Astrocyte (in vitro differentiated cells and primary cell): ENCODE data around the gene FBXL14. TPM values are rescaled to one million over a fixed set of nuclear protein-coding genes. Genes with fewer than 3 reads are reported as not detected.

Experiments used
- DNase-seq: peaks from one replicate; pipeline ENCODE4 v3.0.0-alpha.2; 2010; ENCODE audit warnings: low read depth
- FAIRE-seq: peaks from 2 replicates; lab custom pipeline; 2011; peaks lifted over from hg19 to GRCh38; lab: Jason Lieb, UNC
- H2AFZ ChIP-seq: 2 replicates; pipeline ENCODE4 v1.6.0; 2012; ENCODE audit warnings: low read depth, low read length, inconsistent platforms
- H3K27ac ChIP-seq: 2 replicates; pipeline ENCODE4 v1.5.1; 2011; ENCODE audit warnings: low read depth, low read length, inconsistent platforms
- H3K27me3 ChIP-seq: 2 replicates; pipeline ENCODE4 v1.6.0; 2011; ENCODE audit warnings: low read length, inconsistent platforms; ENCODE audit not compliant: insufficient read depth
- H3K36me3 ChIP-seq: 2 replicates; pipeline ENCODE4 v1.5.1; 2011; ENCODE audit warnings: low read length, inconsistent platforms; ENCODE audit not compliant: insufficient read depth
- H3K4me1 ChIP-seq: 2 replicates; pipeline ENCODE4 v1.5.1; 2011; ENCODE audit warnings: low read length, inconsistent platforms; ENCODE audit not compliant: insufficient read depth
- H3K4me2 ChIP-seq: 2 replicates; pipeline ENCODE4 v1.6.0; 2012; ENCODE audit warnings: low read length, inconsistent platforms
- H3K4me3 ChIP-seq: 2 replicates; pipeline ENCODE4 v1.5.1; 2011; ENCODE audit warnings: low read depth, mild to moderate bottlenecking, low read length, inconsistent platforms; ENCODE audit not compliant: insufficient read depth
- H3K79me2 ChIP-seq: 2 replicates; pipeline ENCODE4 v1.6.0; 2012; ENCODE audit warnings: mild to moderate bottlenecking, low read length, inconsistent platforms; ENCODE audit not compliant: insufficient read depth
- H3K9ac ChIP-seq: 2 replicates; pipeline ENCODE4 v1.6.0; 2012; ENCODE audit warnings: mild to moderate bottlenecking, low read length, inconsistent platforms
- H3K9me3 ChIP-seq: 2 replicates; pipeline ENCODE4 v1.5.1; 2012; ENCODE audit warnings: low read depth, mild to moderate bottlenecking, low read length, inconsistent platforms; ENCODE audit not compliant: insufficient read depth
- H4K20me1 ChIP-seq: 2 replicates; pipeline ENCODE4 v1.6.0; 2012; ENCODE audit warnings: low read length, inconsistent platforms; ENCODE audit not compliant: insufficient read depth
- H3K27ac Mint-ChIP-seq: one replicate; pipeline ENCODE4 v1.8.0; 2021; ENCODE audit warnings: mild to moderate bottlenecking, mixed read lengths; ENCODE audit not compliant: unreplicated experiment
- H3K27me3 Mint-ChIP-seq: one replicate; pipeline ENCODE4 v1.8.0; 2021; ENCODE audit warnings: low read depth, mixed read lengths; ENCODE audit not compliant: unreplicated experiment
- H3K36me3 Mint-ChIP-seq: one replicate; pipeline ENCODE4 v1.8.0; 2021; ENCODE audit warnings: low read depth, mixed read lengths; ENCODE audit not compliant: unreplicated experiment
- H3K4me1 Mint-ChIP-seq: one replicate; pipeline ENCODE4 v1.8.0; 2021; ENCODE audit warnings: low read depth, mixed read lengths; ENCODE audit not compliant: unreplicated experiment
- H3K4me3 Mint-ChIP-seq: one replicate; pipeline ENCODE4 v1.8.0; 2021; ENCODE audit warnings: mild to moderate bottlenecking, moderate library complexity, mixed read lengths; ENCODE audit not compliant: unreplicated experiment
- H3K9me3 Mint-ChIP-seq: one replicate; pipeline ENCODE4 v1.8.0; 2021; ENCODE audit warnings: mild to moderate bottlenecking, mixed read lengths; ENCODE audit not compliant: unreplicated experiment
- CTCF ChIP-seq: IDR thresholded peaks from 2 replicates; pipeline ENCODE4 v1.5.1; 2011; ENCODE audit warnings: low read depth, mild to moderate bottlenecking, inconsistent platforms, low read length, moderate library complexity; ENCODE audit not compliant: insufficient read depth
- EZH2 ChIP-seq: IDR thresholded peaks from 2 replicates; pipeline ENCODE4 v1.6.1; 2012; ENCODE audit warnings: mild to moderate bottlenecking, low read length, inconsistent platforms; ENCODE audit not compliant: insufficient read depth
- total RNA-seq: library from RNA; stranded (reverse); gene quantifications from 2 replicates; pipeline ENCODE4 v1.2.1, GENCODE V29; 2021

Gene FBXL14
- total RNA-seq, 1 donor from 2014 or later, result 9.2 TPM

GRCh38 chr12:1639538-1639937, 45.2 kb upstream of the FBXL14 start:
- no peak overlapping the region for H3K4me3 Mint-ChIP-seq
- H3K27me3 Mint-ChIP-seq, result no peaks in the 10 kb centered on the region
- FAIRE-seq (no peak), DNase-seq (no peak)
- no peak overlapping the region for H3K27ac ChIP-seq
- H3K27ac Mint-ChIP-seq, result no peak overlapping the region
- peaks cover 9% of the 10 kb centered on the region for H3K36me3 ChIP-seq
- H3K4me3 ChIP-seq, result no peak overlapping the region
- H3K79me2 ChIP-seq, result no peaks in the 10 kb centered on the region
- peaks cover 31% of the 10 kb centered on the region for H3K36me3 Mint-ChIP-seq
- H3K9me3 Mint-ChIP-seq, result no peaks in the 10 kb centered on the region
- no peaks in the 10 kb centered on the region for H3K4me1 Mint-ChIP-seq
- TF ChIP-seq EZH2 (no peak), CTCF (no peak)
- H2AFZ ChIP-seq, result no peak overlapping the region
- no peaks in the 10 kb centered on the region for H3K27me3 ChIP-seq
- no peak overlapping the region for H3K9ac ChIP-seq
- H3K4me1 ChIP-seq, result peaks cover 8% of the 10 kb centered on the region
- peaks cover 46% of the 10 kb centered on the region for H4K20me1 ChIP-seq
- H3K4me2 ChIP-seq, result no peak overlapping the region
- H3K9me3 ChIP-seq, result no peaks in the 10 kb centered on the region

- Mint-ChIP-seq H3K27ac (no peak overlapping the region), H3K9me3 (no peaks in the 10 kb centered on the region), H3K27me3 (no peaks in the 10 kb centered on the region), H3K4me1 (no peaks in the 10 kb centered on the region), H3K4me3 (no peak overlapping the region), H3K36me3 (peaks cover 30% of the 10 kb centered on the region)
- DNase-seq (no peak), FAIRE-seq (no peak)
- Histone ChIP-seq H3K36me3 (peaks cover 10% of the 10 kb centered on the region), H3K27me3 (no peaks in the 10 kb centered on the region), H3K4me3 (no peak overlapping the region), H3K9ac (no peak overlapping the region), H2AFZ (no peak overlapping the region), H3K4me1 (no peaks in the 10 kb centered on the region), H3K9me3 (no peaks in the 10 kb centered on the region), H3K79me2 (no peaks in the 10 kb centered on the region), H3K4me2 (no peak overlapping the region), H3K27ac (no peak overlapping the region), H4K20me1 (peaks cover 39% of the 10 kb centered on the region)
- TF ChIP-seq CTCF (no peak), EZH2 (no peak)
Observed at GRCh38 chr12:1638203-1638602, 43.8 kb upstream of the FBXL14 start.

DNA sequence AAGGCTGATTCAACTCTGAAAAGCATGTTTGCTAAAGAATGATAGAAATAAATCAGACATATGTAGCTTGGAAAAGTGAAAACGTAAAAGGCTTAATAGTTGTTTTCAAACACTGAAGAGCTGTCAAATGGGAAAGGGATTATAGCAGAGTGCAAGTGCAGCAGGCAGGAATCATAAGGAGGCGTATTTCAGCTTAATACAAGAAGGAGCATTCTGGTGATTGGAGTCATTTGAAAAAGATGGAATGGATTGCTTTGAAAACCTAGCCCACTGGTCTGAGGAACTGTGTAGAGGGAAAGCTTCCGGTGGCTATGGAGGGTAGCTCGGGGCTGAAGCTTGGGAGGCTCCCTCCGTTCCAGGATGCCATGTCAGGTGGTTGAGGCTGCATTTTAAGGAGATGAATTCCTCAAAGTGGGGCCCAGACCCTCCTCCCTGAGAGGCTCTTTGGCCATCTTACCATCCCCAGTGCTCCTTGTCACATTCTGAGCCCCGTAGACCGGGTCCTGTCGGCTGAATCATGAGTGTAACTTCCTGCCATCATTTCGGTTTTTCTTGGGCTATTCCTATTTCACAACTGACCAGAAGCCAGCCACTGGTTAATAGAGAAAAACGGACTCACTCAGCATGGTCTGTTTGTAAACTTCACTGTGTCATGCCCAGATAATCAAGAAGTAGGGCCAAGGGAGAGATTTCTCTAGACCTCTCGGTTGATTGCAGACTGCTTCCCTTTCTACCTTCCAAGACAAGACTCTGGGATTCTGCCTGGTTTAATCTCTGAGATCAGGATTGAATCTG, 41.1 kb upstream of the FBXL14 start:
- Histone ChIP-seq H3K4me2 (no peak overlapping the region), H4K20me1 (peaks cover 54% of the 10 kb centered on the region), H3K4me3 (no peak overlapping the region), H3K9ac (no peak overlapping the region), H3K4me1 (peaks cover 7% of the 10 kb centered on the region), H3K27ac (no peak overlapping the region), H2AFZ (no peak overlapping the region), H3K36me3 (peaks cover 12% of the 10 kb centered on the region), H3K79me2 (no peaks in the 10 kb centered on the region), H3K27me3 (no peaks in the 10 kb centered on the region), H3K9me3 (no peaks in the 10 kb centered on the region)
- Mint-ChIP-seq H3K9me3 (no peaks in the 10 kb centered on the region), H3K4me3 (no peak overlapping the region), H3K27me3 (no peaks in the 10 kb centered on the region), H3K36me3 (peaks cover 21% of the 10 kb centered on the region), H3K4me1 (peaks cover 14% of the 10 kb centered on the region), H3K27ac (no peak overlapping the region)
- no peak for DNase-seq
- no peak for FAIRE-seq
- TF ChIP-seq EZH2 (no peak), CTCF (no peak)
